HepG2 (cell line): ENCODE data around the gene ANKLE1. TPM values are rescaled to one million over a fixed set of nuclear protein-coding genes. Genes with fewer than 3 reads are reported as not detected.

Experiments used
- ARID5B ChIP-seq: IDR thresholded peaks from 2 replicates; pipeline ENCODE4 v1.4.0; 2020; ENCODE audit warnings: mild to moderate bottlenecking, missing genetic modification reagents
- CEBPG ChIP-seq: IDR thresholded peaks from 2 replicates; pipeline ENCODE4 v1.6.1; 2016
- ELK4 ChIP-seq: sonication (generic); formaldehyde crosslinking; IDR thresholded peaks from 2 replicates; pipeline ENCODE4 v1.9.0; 2021; ENCODE audit warnings: missing genetic modification reagents, borderline replicate concordance
- ESRRA ChIP-seq: sonication (generic); formaldehyde crosslinking; IDR thresholded peaks from 2 replicates; pipeline ENCODE4 v1.5.1; 2020; ENCODE audit warnings: mild to moderate bottlenecking, low read depth, missing genetic modification reagents
- KLF12 ChIP-seq: sonication (generic); formaldehyde crosslinking; IDR thresholded peaks from 2 replicates; pipeline ENCODE4 v1.4.0; 2020; ENCODE audit warnings: missing genetic modification reagents, borderline replicate concordance
- KLF15 ChIP-seq: sonication (generic); formaldehyde crosslinking; IDR thresholded peaks from 2 replicates; pipeline ENCODE4 v1.8.1; 2023; ENCODE audit warnings: borderline replicate concordance, mild to moderate bottlenecking, inconsistent platforms, missing genetic modification reagents, mixed read lengths
- MEF2D ChIP-seq: sonication (generic); formaldehyde crosslinking; IDR thresholded peaks from 2 replicates; pipeline ENCODE4 v1.5.1; 2020; ENCODE audit warnings: mild to moderate bottlenecking, missing genetic modification reagents
- MYNN ChIP-seq: sonication (generic); formaldehyde crosslinking; IDR thresholded peaks from 2 replicates; pipeline ENCODE4 v1.4.0; 2020; ENCODE audit warnings: mild to moderate bottlenecking, low read depth, missing genetic modification reagents
- NBN ChIP-seq: fragments of 450-650 bp; conservative IDR thresholded peaks from 2 replicates; pipeline ENCODE4 v1.6.1; 2017
- PCBP2 ChIP-seq: fragments of 200-400 bp; formaldehyde crosslinking; optimal IDR thresholded peaks from 2 replicates; pipeline ENCODE3; 2018; ENCODE audit warnings: low read length, low read depth; ENCODE audit not compliant: poor library complexity, severe bottlenecking
- PHF5A ChIP-seq: IDR thresholded peaks from one replicate; pipeline ENCODE4 v1.6.1; 2018; ENCODE audit warnings: low read depth, missing genetic modification reagents; ENCODE audit not compliant: unreplicated experiment
- RFXAP ChIP-seq: sonication (generic); formaldehyde crosslinking; IDR thresholded peaks from 2 replicates; pipeline ENCODE4 v1.4.0; 2020; ENCODE audit warnings: missing genetic modification reagents, borderline replicate concordance
- TEF ChIP-seq: sonication (generic); formaldehyde crosslinking; IDR thresholded peaks from 2 replicates; pipeline ENCODE4 v1.5.0; 2020; ENCODE audit warnings: missing genetic modification reagents
- TERF1 ChIP-seq: sonication (generic); formaldehyde crosslinking; IDR thresholded peaks from 2 replicates; pipeline ENCODE4 v1.8.0; 2022; ENCODE audit warnings: mild to moderate bottlenecking, missing genetic modification reagents, moderate library complexity
- YEATS2 ChIP-seq: sonication (generic); formaldehyde crosslinking; IDR thresholded peaks from 2 replicates; pipeline ENCODE4 v1.4.0; 2020; ENCODE audit warnings: missing genetic modification reagents, borderline replicate concordance
- ZNF143 ChIP-seq: sonication (generic); formaldehyde crosslinking; IDR thresholded peaks from 2 replicates; pipeline ENCODE4 v1.4.0; 2020; ENCODE audit warnings: missing genetic modification reagents
- ZNF432 ChIP-seq: sonication (generic); formaldehyde crosslinking; IDR thresholded peaks from 2 replicates; pipeline ENCODE4 v1.5.0; 2020; ENCODE audit warnings: missing genetic modification reagents, mild to moderate bottlenecking, borderline replicate concordance
- ZNF644 ChIP-seq: IDR thresholded peaks from 2 replicates; pipeline ENCODE4 v1.6.1; 2016; ENCODE audit warnings: low read depth
- ZNF703 ChIP-seq: sonication (generic); formaldehyde crosslinking; IDR thresholded peaks from 2 replicates; pipeline ENCODE4 v1.5.1; 2020; ENCODE audit warnings: missing genetic modification reagents, mild to moderate bottlenecking, moderate library complexity, borderline replicate concordance
- ZNF770 ChIP-seq: sonication (generic); formaldehyde crosslinking; IDR thresholded peaks from 2 replicates; pipeline ENCODE4 v1.5.0; 2020; ENCODE audit warnings: mild to moderate bottlenecking, missing genetic modification reagents
- ZNF772 ChIP-seq: sonication (generic); formaldehyde crosslinking; IDR thresholded peaks from 2 replicates; pipeline ENCODE4 v1.5.0; 2020; ENCODE audit warnings: mild to moderate bottlenecking, missing genetic modification reagents
- polyA plus RNA-seq, 8 experiments: library from polyadenylated mRNA; depleted of rRNA in 3 of 8; stranded (reverse) in 7 of 8; unstranded in 1 of 8; fragments of >200 nt; fragmentation: Illumina TruSeq in 4 of 8; extraction: Trizol in 4 of 8; gene quantifications; 2 replicates each; pipeline versions ENCODE4 v1.2.1 to v1.2.3, GENCODE V29; 2011 to 2016; ENCODE audit warnings: low read depth in 4 of 8, missing spikeins in 1 of 8, mixed read lengths in 1 of 8; ENCODE audit not compliant: insufficient read depth in 1 of 8
- total RNA-seq, 5 experiments: library from RNA; depleted of rRNA; stranded (reverse); fragments of >200 nt; fragmentation: Illumina TruSeq; extraction: Trizol; gene quantifications; 2 replicates each; pipeline ENCODE4 v1.2.3, GENCODE V29; 2016; ENCODE audit warnings: low read depth in 1 of 5

Gene ANKLE1
- total and polyA plus RNA-seq, 2 of the 13 experiments (the other 11 are each of a cell fraction or from before 2014, with no cell fraction given): 0.69 to 1.5 TPM

GRCh38 chr19:17303167-17303939 lies 21.7 kb downstream of the ANKLE1 start, which contains the start of gene ABHD8 (continued):
- TF ChIP-seq ELK4 (CRISPR knock-in tag) (no peak), RFXAP (CRISPR knock-in tag) (no peak), ESRRA (0 out of 2 replicates have a peak, but pooled peaks have one; percentile 26), TEF (CRISPR knock-in tag) (no peak), NBN (no peak), ZNF432 (CRISPR knock-in tag) (no peak), MYNN (CRISPR knock-in tag) (no peak), TERF1 (CRISPR knock-in tag) (no peak), ZNF644 (no peak), PCBP2 (no peak), MEF2D (CRISPR knock-in tag) (no peak), ZNF770 (no peak), KLF12 (no peak), CEBPG (CRISPR knock-in tag) (no peak), ZNF772 (CRISPR knock-in tag) (peak; percentile 83), ZNF143 (CRISPR knock-in tag) (no peak; the same call in 1 of the 2 replicates), PHF5A (CRISPR knock-in tag) (no peak), ZNF703 (no peak), ARID5B (CRISPR knock-in tag) (no peak), KLF15 (CRISPR knock-in tag) (no peak), YEATS2 (CRISPR knock-in tag) (no peak; the same call in 1 of the 2 replicates)
